SK-N-SH treated with all-trans-retinoic acid at 6 μM for 48 hours (cell line): ENCODE data around the gene ZNRF2.

ENCODE experiments used
- ARNTL ChIP-seq: fragments of 450-650 bp; formaldehyde crosslinking; IDR thresholded peaks from 2 replicates; pipeline ENCODE4 v1.5.0; 2020; ENCODE audit warnings: low read depth, mild to moderate bottlenecking, moderate library complexity, borderline replicate concordance
- CSDC2 ChIP-seq: fragments of 250-450 bp; sonication (Bioruptor Pico); IDR thresholded peaks from 2 replicates; pipeline ENCODE4 v1.5.0; 2020; ENCODE audit warnings: mild to moderate bottlenecking, moderate library complexity
- PPARA ChIP-seq: fragments of 250-450 bp; sonication (Bioruptor Pico); IDR thresholded peaks from 2 replicates; pipeline ENCODE4 v1.5.0; 2020; ENCODE audit warnings: mild to moderate bottlenecking, borderline replicate concordance
- ZC3H10 ChIP-seq: fragments of 250-450 bp; sonication (Bioruptor Pico); IDR thresholded peaks from 2 replicates; pipeline ENCODE4 v1.5.1; 2021; ENCODE audit warnings: mild to moderate bottlenecking, moderate library complexity
- ZNF565 ChIP-seq: fragments of 450-650 bp; formaldehyde crosslinking; conservative IDR thresholded peaks from 2 replicates; pipeline ENCODE4 v1.5.0; 2020; ENCODE audit warnings: low read depth, mild to moderate bottlenecking, moderate library complexity
- TF ChIP-seq, protein P1 (sequence below): fragments of 250-450 bp; sonication (Bioruptor Pico); IDR thresholded peaks from 2 replicates; pipeline ENCODE4 v1.8.0; 2021; ENCODE audit warnings: low read depth, mild to moderate bottlenecking, moderate library complexity, borderline replicate concordance

DNA sequence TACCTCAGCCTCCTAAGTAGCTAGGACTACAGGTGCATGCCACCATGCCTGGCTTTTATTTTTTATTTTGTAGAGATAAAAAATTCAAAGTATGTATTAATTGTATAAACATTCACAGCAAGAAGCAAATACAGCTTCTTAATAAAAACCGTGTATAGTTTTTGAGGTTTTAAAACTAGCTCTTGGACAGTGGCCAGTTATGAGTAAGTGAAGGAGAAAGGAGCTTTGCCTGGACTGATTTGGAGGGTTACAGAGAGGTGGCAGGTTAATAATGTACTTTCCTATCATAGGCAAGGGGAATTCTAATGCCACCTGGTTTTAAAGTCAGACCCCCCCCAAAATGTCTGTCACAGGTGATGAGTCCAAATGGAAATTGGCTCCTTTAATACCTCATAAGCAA, 43.4 kb downstream of the ZNRF2 start:
- TF ChIP-seq ZC3H10 (no peak), ZNF565 (no peak), CSDC2 (CRISPR knock-in tag) (no peak), PPARA (CRISPR knock-in tag) (no peak), ARNTL (CRISPR knock-in tag) (no peak)
- TF ChIP-seq, protein P1, sequence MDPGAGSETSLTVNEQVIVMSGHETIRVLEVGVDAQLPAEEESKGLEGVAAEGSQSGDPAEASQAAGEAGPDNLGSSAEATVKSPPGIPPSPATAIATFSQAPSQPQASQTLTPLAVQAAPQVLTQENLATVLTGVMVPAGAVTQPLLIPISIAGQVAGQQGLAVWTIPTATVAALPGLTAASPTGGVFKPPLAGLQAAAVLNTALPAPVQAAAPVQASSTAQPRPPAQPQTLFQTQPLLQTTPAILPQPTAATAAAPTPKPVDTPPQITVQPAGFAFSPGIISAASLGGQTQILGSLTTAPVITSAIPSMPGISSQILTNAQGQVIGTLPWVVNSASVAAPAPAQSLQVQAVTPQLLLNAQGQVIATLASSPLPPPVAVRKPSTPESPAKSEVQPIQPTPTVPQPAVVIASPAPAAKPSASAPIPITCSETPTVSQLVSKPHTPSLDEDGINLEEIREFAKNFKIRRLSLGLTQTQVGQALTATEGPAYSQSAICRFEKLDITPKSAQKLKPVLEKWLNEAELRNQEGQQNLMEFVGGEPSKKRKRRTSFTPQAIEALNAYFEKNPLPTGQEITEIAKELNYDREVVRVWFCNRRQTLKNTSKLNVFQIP: no peak
